GM12878 (cell line): ENCODE measurements around the gene SPN. TPM values are rescaled to one million over a fixed set of nuclear protein-coding genes. Genes with fewer than 3 reads are reported as not detected.
A peak's percentile ranks its signal among the peaks of the same experiment; 100 is the strongest.

ENCODE experiments used
- ATAC-seq: fragments of 200-7000 bp; cut with Tn5 transposase; 3 replicates; pipeline ENCODE4 v1.9.1; 2020; ENCODE audit warnings: mild to moderate bottlenecking, moderate library complexity
- BruUV-seq: library from RNA; stranded (reverse); fragments of 400-500 nt; replicated peaks from 2 replicates; lab custom pipeline; 2021; lab: Mats Ljungman, UMichigan
- CTCF ChIA-PET: fragments of 300-600 bp; sonication (Branson Sonifier 250); formaldehyde crosslinking; extraction: SDS; loops from one replicate; lab custom pipeline; 2021; ENCODE audit warnings: inconsistent platforms; lab: Yijun Ruan, JAX
- POLR2A ChIA-PET: fragments of 350-600 bp; formaldehyde crosslinking; extraction: SDS; loops from one replicate; lab custom pipeline; 2021; ENCODE audit warnings: inconsistent platforms; lab: Charles Lee
- RAD21 ChIA-PET: fragments of 300-600 bp; sonication (Branson Sonifier 250); formaldehyde crosslinking; loops from one replicate; lab custom pipeline; 2023; ENCODE audit warnings: antibody characterized with exemption; ENCODE audit not compliant: unreplicated experiment; lab: Charles Lee
- SMC1A ChIA-PET: fragments of 300-600 bp; sonication (Branson Sonifier 250); formaldehyde crosslinking; loops from one replicate; lab custom pipeline; 2023; ENCODE audit not compliant: unreplicated experiment, uncharacterized antibody; lab: Charles Lee
- DNase-seq: peaks from one replicate; pipeline ENCODE4 v3.0.0-alpha.2; 2011; ENCODE audit warnings: low read depth, low spot score
- FAIRE-seq: peaks from 3 replicates; lab custom pipeline; 2011; peaks lifted over from hg19 to GRCh38; lab: Jason Lieb, UNC
- H2AFZ ChIP-seq: 2 replicates; pipeline ENCODE4 v1.6.0; 2011; ENCODE audit warnings: low read depth, low read length, control low read depth; ENCODE audit not compliant: control insufficient read depth
- H3K27ac ChIP-seq: 2 replicates; pipeline ENCODE4 v1.5.1; 2011; ENCODE audit warnings: control low read depth; ENCODE audit not compliant: control insufficient read depth, insufficient read depth
- H3K27me3 ChIP-seq, 2 experiments: replicated peaks in 1 of 2; 2 replicates each; pipeline versions ENCODE4 v1.6.0 to v1.6.1; 2011; ENCODE audit warnings: low read length in 1 of 2; ENCODE audit not compliant: control insufficient read depth in 2 of 2, insufficient read depth in 2 of 2
- H3K36me3 ChIP-seq, 2 experiments: 2 replicates each; pipeline ENCODE4 v1.5.1; 2011; ENCODE audit warnings: low read length in 1 of 2; ENCODE audit not compliant: control insufficient read depth in 2 of 2, insufficient read depth in 2 of 2
- H3K4me1 ChIP-seq: 2 replicates; pipeline ENCODE4 v1.6.1; 2011; ENCODE audit warnings: mild to moderate bottlenecking, low read length, moderate library complexity, mixed read lengths; ENCODE audit not compliant: control insufficient read depth, insufficient read depth
- H3K4me2 ChIP-seq: 2 replicates; pipeline ENCODE4 v1.6.0; 2011; ENCODE audit warnings: control low read depth; ENCODE audit not compliant: control insufficient read depth, insufficient read depth
- H3K4me3 ChIP-seq: fragments of 200-600 bp; sonication (generic); 2 replicates; pipeline ENCODE4 v1.5.1; 2016
- H3K79me2 ChIP-seq: 2 replicates; pipeline ENCODE4 v1.6.0; 2011; ENCODE audit warnings: low read length; ENCODE audit not compliant: control insufficient read depth, insufficient read depth
- H3K9ac ChIP-seq: 2 replicates; pipeline ENCODE4 v1.8.0; 2011; ENCODE audit warnings: low read length, control low read depth, mixed read lengths; ENCODE audit not compliant: control insufficient read depth, insufficient read depth
- H3K9me3 ChIP-seq: replicated peaks from 3 replicates; pipeline ENCODE4 v1.5.1; 2011; ENCODE audit warnings: mild to moderate bottlenecking, low read length; ENCODE audit not compliant: control insufficient read depth, insufficient read depth
- H4K20me1 ChIP-seq: 2 replicates; pipeline ENCODE4 v1.6.0; 2011; ENCODE audit not compliant: control insufficient read depth, insufficient read depth
- BMI1 ChIP-seq: fragments of 450-650 bp; IDR thresholded peaks from 2 replicates; pipeline ENCODE4 v1.6.1; 2016; ENCODE audit warnings: mild to moderate bottlenecking, moderate library complexity, borderline replicate concordance
- ELK1 ChIP-seq: IDR thresholded peaks from 2 replicates; pipeline ENCODE4 v1.6.1; 2012; ENCODE audit warnings: low read depth, low read length, improper control_type of control experiment
- PAX5 ChIP-seq: IDR thresholded peaks from 2 replicates; pipeline ENCODE4 v1.6.1; 2011; ENCODE audit warnings: low read depth, low read length, borderline replicate concordance
- POLR2AphosphoS5 ChIP-seq: IDR thresholded peaks from 2 replicates; pipeline ENCODE4 v1.6.1; 2011; ENCODE audit warnings: mild to moderate bottlenecking, low read length, inconsistent platforms
- RAD51 ChIP-seq: fragments of 450-650 bp; IDR thresholded peaks from 2 replicates; pipeline ENCODE4 v1.6.1; 2016; ENCODE audit warnings: moderate library complexity, mild to moderate bottlenecking, inconsistent platforms
- SMAD5 ChIP-seq: IDR thresholded peaks from 2 replicates; pipeline ENCODE4 v1.6.1; 2016; ENCODE audit warnings: antibody characterized with exemption, low read depth
- SRF ChIP-seq, 2 experiments: IDR thresholded peaks; 2 replicates each; pipeline ENCODE4 v1.6.1; 2011; ENCODE audit warnings: low read depth in 2 of 2, low read length in 2 of 2, mild to moderate bottlenecking in 1 of 2, moderate library complexity in 1 of 2
- ZBTB40 ChIP-seq: fragments of 450-650 bp; IDR thresholded peaks from 2 replicates; pipeline ENCODE4 v1.6.1; 2016; ENCODE audit warnings: mild to moderate bottlenecking, moderate library complexity, borderline replicate concordance
- ZNF274 ChIP-seq: IDR thresholded peaks from one replicate; pipeline ENCODE4 v1.8.0; 2011; ENCODE audit not compliant: insufficient read length, insufficient read depth
- ZZZ3 ChIP-seq: IDR thresholded peaks from 2 replicates; pipeline ENCODE4 v1.6.1; 2011; ENCODE audit warnings: low read depth; ENCODE audit not compliant: control insufficient read depth, insufficient read length
- WGBS: methylation state at CpG from one replicate; pipeline ENCODE4 v1.1.6; 2016; ENCODE audit warnings: low lambda C conversion rate; ENCODE audit not compliant: insufficient replicate concordance, insufficient coverage; ENCODE audit errors: missing lambda C conversion rate; 5-methylcytosine and 5-hydroxymethylcytosine counted together
- in situ Hi-C: fragments of 300-500 bp; cut with MboI; formaldehyde crosslinking; loops from 9 replicates; pipeline ENCODE4 v1.14.3; 2018; ENCODE audit warnings: mixed read lengths
- intact Hi-C: fragments of 100-400 bp; cut with micrococcal nuclease; formaldehyde crosslinking; loops from one replicate; pipeline ENCODE4 v1.14.2; 2022; ENCODE audit not compliant: unreplicated experiment
- polyA plus RNA-seq, 11 experiments: library from polyadenylated mRNA; depleted of rRNA in 4 of 11; unstranded in 6 of 11; stranded (reverse) in 5 of 11; fragments of >200 nt; fragmentation: Nextera tagmentation in 4 of 11; fragmentation: Illumina TruSeq in 1 of 11; extraction: Ambion mirVana in 4 of 11; extraction: Trizol in 1 of 11; gene quantifications; 1 replicate in 1 of 11; 2 replicates in 10 of 11; pipeline versions ENCODE4 v1.2.1 to v1.2.3, GENCODE V29; 2011 to 2016; ENCODE audit warnings: inconsistent platforms in 2 of 11, missing spikeins in 2 of 11, low read depth in 1 of 11
- total RNA-seq, 4 experiments: library from RNA; depleted of rRNA in 3 of 4; stranded (reverse); fragments of >200 nt in 3 of 4; fragmentation: Illumina TruSeq in 1 of 4; extraction: Trizol in 1 of 4; gene quantifications; 2 replicates each; pipeline versions ENCODE4 v1.2.1 to v1.2.3, GENCODE V29; 2013 to 2021
- TF ChIP-seq, protein P1 (sequence below): fragments of 450-650 bp; IDR thresholded peaks from 2 replicates; pipeline ENCODE4 v1.6.1; 2017; ENCODE audit warnings: mild to moderate bottlenecking
- TF ChIP-seq, protein P2 (sequence below): IDR thresholded peaks from 2 replicates; pipeline ENCODE4 v1.6.1; 2012; ENCODE audit warnings: low read length, inconsistent platforms

Gene SPN
- total and polyA plus RNA-seq, 10 of the 15 experiments (the other 5 are each of a cell fraction or from before 2014, with no cell fraction given), result 16.2 to 173 (median 92.7) TPM

DNA sequence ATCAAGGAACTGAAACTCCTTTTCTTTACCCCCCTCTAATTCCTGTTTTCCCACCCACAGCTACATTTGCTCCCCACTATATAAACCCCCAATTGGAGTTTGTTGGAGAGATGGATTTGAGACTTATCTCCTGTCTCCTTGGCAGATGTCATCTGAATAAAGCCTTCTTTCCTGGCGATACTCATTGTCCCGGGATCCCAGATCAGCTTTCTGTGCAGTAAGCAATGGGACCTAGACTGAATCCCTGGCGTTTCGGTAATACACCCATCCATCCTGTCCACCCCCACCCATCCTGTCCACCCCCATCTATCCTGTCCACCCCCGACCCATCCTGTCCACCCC is 38.1 kb downstream of the SPN start (continued):
- TF ChIP-seq, protein P1, sequence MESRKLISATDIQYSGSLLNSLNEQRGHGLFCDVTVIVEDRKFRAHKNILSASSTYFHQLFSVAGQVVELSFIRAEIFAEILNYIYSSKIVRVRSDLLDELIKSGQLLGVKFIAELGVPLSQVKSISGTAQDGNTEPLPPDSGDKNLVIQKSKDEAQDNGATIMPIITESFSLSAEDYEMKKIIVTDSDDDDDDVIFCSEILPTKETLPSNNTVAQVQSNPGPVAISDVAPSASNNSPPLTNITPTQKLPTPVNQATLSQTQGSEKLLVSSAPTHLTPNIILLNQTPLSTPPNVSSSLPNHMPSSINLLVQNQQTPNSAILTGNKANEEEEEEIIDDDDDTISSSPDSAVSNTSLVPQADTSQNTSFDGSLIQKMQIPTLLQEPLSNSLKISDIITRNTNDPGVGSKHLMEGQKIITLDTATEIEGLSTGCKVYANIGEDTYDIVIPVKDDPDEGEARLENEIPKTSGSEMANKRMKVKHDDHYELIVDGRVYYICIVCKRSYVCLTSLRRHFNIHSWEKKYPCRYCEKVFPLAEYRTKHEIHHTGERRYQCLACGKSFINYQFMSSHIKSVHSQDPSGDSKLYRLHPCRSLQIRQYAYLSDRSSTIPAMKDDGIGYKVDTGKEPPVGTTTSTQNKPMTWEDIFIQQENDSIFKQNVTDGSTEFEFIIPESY, result no peak
- TF ChIP-seq ZNF274 (no peak), PAX5 (no peak), ZBTB40 (no peak)

- peaks cover 13% of the 10 kb centered on the region for H3K4me1 ChIP-seq
- SMC1A ChIA-PET, result interaction anchor here (0.6 to 2.8 kb wide), 20 partner anchors 11 to 146 kb away, joined by 3 to 14 read pairs (median 4); partner anchors contain the start of genes PAGR1 and QPRT
- BruUV-seq, result no TSS peak
- peak overlapping the region; percentile 6; the same call in 1 of the 2 replicates for H3K4me3 ChIP-seq
- peak; percentile 44 for FAIRE-seq
- H4K20me1 ChIP-seq, result no peaks in the 10 kb centered on the region
- peak; percentile 57 for ATAC-seq
- H3K9me3 ChIP-seq, result peaks cover 1% of the 10 kb centered on the region; the same call in 2 of the 3 replicates
- in situ Hi-C loops, result no loop called here
- RAD21 ChIA-PET, result interaction anchor here (0.6 to 2.5 kb wide), 12 partner anchors 14 to 361 kb away, joined by 3 to 11 read pairs (median 4); partner anchors contain the start of gene QPRT
- POLR2A ChIA-PET, result interaction anchor here (0.6 to 2.6 kb wide), 8 partner anchors 11 to 50 kb away, joined by 3 to 10 read pairs (median 4); partner anchors contain the start of genes QPRT and SPN
- peak; percentile 35 for DNase-seq
- H3K79me2 ChIP-seq, result no peaks in the 10 kb centered on the region
- H3K9ac ChIP-seq, result no peak overlapping the region; the same call in 1 of the 2 replicates
- H3K27me3 ChIP-seq, result no peaks in the 10 kb centered on the region
- CTCF ChIA-PET, result interaction anchor here (0.7 to 5.2 kb wide), 17 partner anchors 8 to 146 kb away, joined by 3 to 27 read pairs (median 4); partner anchors contain the start of gene MVP
- intact Hi-C loops, result loop anchor here (5.0 kb wide), 3 partner anchors 90 to 320 kb away; partner anchors contain the start of genes C16orf92, KIF22 and MAZ
- no peaks in the 10 kb centered on the region; a peak in 1 of 4 replicates for H3K36me3 ChIP-seq
- 7% methylated on average over 13 of the region's 13 CpGs for WGBS
- H3K27ac ChIP-seq, result peak overlapping the region; percentile 75
- H2AFZ ChIP-seq, result peak overlapping the region; percentile 37
- peak overlapping the region; percentile 89 for H3K4me2 ChIP-seq
- TF ChIP-seq ELK1, result no peak
- TF ChIP-seq SMAD5, result no peak
- peak in 1 of 2 experiments; percentile 10; a peak in 1 of 4 replicates for TF ChIP-seq SRF (IDR thresholded peaks at IDR 0.05; ENCODE audit: low read depth in 2 of 2, low read length in 2 of 2)
- TF ChIP-seq POLR2AphosphoS5, result 0 out of 2 replicates have a peak, but pooled peaks have one; percentile 10
- TF ChIP-seq ZZZ3, result no peak
- TF ChIP-seq, protein P2, sequence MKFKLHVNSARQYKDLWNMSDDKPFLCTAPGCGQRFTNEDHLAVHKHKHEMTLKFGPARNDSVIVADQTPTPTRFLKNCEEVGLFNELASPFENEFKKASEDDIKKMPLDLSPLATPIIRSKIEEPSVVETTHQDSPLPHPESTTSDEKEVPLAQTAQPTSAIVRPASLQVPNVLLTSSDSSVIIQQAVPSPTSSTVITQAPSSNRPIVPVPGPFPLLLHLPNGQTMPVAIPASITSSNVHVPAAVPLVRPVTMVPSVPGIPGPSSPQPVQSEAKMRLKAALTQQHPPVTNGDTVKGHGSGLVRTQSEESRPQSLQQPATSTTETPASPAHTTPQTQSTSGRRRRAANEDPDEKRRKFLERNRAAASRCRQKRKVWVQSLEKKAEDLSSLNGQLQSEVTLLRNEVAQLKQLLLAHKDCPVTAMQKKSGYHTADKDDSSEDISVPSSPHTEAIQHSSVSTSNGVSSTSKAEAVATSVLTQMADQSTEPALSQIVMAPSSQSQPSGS, result no peak
- TF ChIP-seq RAD51, result no peak
- 0 out of 2 replicates have a peak, but pooled peaks have one; percentile 15 for TF ChIP-seq BMI1
Observed at GRCh38 chr16:29702269-29702668, 39.2 kb downstream of the SPN start.
